A549 (cell line): ENCODE results near the gene GRID1. TPM values are rescaled to one million over a fixed set of nuclear protein-coding genes. Genes with fewer than 3 reads are reported as not detected.

ENCODE experiments used
- ATAC-seq, 2 experiments: fragments of 200-7000 bp in 1 of 2; fragments of >200 bp in 1 of 2; cut with Nextera tagmentation in 1 of 2; cut with Tn5 transposase in 1 of 2; 3 replicates each; pipeline versions ENCODE4 v1.8.0 to v1.9.1; 2018 to 2020; ENCODE audit warnings: mild to moderate bottlenecking in 1 of 2, moderate library complexity in 1 of 2
- CTCF ChIA-PET: fragments of 300-600 bp; sonication (Branson Sonifier 250); formaldehyde crosslinking; extraction: SDS; loops from one replicate; lab custom pipeline; 2021; ENCODE audit warnings: antibody characterized with exemption, inconsistent platforms; lab: Yijun Ruan, JAX
- POLR2A ChIA-PET: fragments of 350-600 bp; formaldehyde crosslinking; extraction: SDS; loops from one replicate; lab custom pipeline; 2021; ENCODE audit warnings: antibody characterized with exemption, inconsistent platforms; lab: Yijun Ruan, JAX
- DNase-seq, 2 experiments: peaks; one replicate each; pipeline versions ENCODE4 v3.0.0 to v3.0.0-alpha.2; 2011 to 2016; ENCODE audit warnings: low read depth in 1 of 2, low spot score in 1 of 2
- FAIRE-seq: peaks from 2 replicates; lab custom pipeline; 2011; peaks lifted over from hg19 to GRCh38; lab: Jason Lieb, UNC
- H3K27ac ChIP-seq, 2 experiments: fragments of >200 bp; sonication (Bioruptor Twin); formaldehyde crosslinking; 3 replicates each; pipeline ENCODE4 v1.5.1; 2016 to 2017
- H3K4me1 ChIP-seq: fragments of >200 bp; sonication (Bioruptor Twin); formaldehyde crosslinking; 3 replicates; pipeline ENCODE4 v1.6.1; 2016
- H3K4me2 ChIP-seq: fragments of >200 bp; sonication (Bioruptor Twin); formaldehyde crosslinking; 3 replicates; pipeline ENCODE4 v1.6.1; 2016
- H3K4me3 ChIP-seq: fragments of >200 bp; sonication (Bioruptor Twin); formaldehyde crosslinking; 3 replicates; pipeline ENCODE4 v1.5.1; 2016
- H3K9me3 ChIP-seq: fragments of >200 bp; sonication (Bioruptor Twin); formaldehyde crosslinking; 3 replicates; pipeline ENCODE4 v1.6.1; 2016
- CBX8 ChIP-seq: fragments of 200-600 bp; sonication (generic); IDR thresholded peaks from 2 replicates; pipeline ENCODE4 v1.6.1; 2016
- EHMT2 ChIP-seq: fragments of 200-600 bp; sonication (generic); IDR thresholded peaks from 2 replicates; pipeline ENCODE4 v1.6.1; 2016; ENCODE audit warnings: antibody characterized with exemption, low read depth, mild to moderate bottlenecking, moderate library complexity
- EP300 ChIP-seq, 2 experiments: fragments of >200 bp; sonication (Bioruptor Twin); formaldehyde crosslinking; IDR thresholded peaks; 2 replicates in 1 of 2; 3 replicates in 1 of 2; pipeline ENCODE4 v1.6.1; 2016 to 2017
- HDAC2 ChIP-seq: fragments of 200-600 bp; sonication (generic); IDR thresholded peaks from 2 replicates; pipeline ENCODE4 v1.6.1; 2016
- HMGXB4 ChIP-seq: fragments of 250-450 bp; sonication (Bioruptor Pico); IDR thresholded peaks from 2 replicates; pipeline ENCODE4 v1.5.0; 2021; ENCODE audit warnings: mild to moderate bottlenecking, moderate library complexity, borderline replicate concordance
- HOXB13 ChIP-seq: fragments of 250-450 bp; sonication (Bioruptor Pico); IDR thresholded peaks from 2 replicates; pipeline ENCODE4 v1.5.0; 2020; ENCODE audit warnings: low read depth, mild to moderate bottlenecking, moderate library complexity
- JUN ChIP-seq, 2 experiments: fragments of >200 bp; sonication (Bioruptor Twin); formaldehyde crosslinking; IDR thresholded peaks; 2 replicates in 1 of 2; 3 replicates in 1 of 2; pipeline ENCODE4 v1.6.1; 2016 to 2017
- JUNB ChIP-seq: fragments of >200 bp; sonication (Bioruptor Twin); formaldehyde crosslinking; IDR thresholded peaks from 2 replicates; pipeline ENCODE4 v1.6.1; 2016
- KDM1A ChIP-seq: fragments of 200-600 bp; sonication (generic); IDR thresholded peaks from 2 replicates; pipeline ENCODE4 v1.6.1; 2016; ENCODE audit warnings: low read depth, mild to moderate bottlenecking
- MYC ChIP-seq: IDR thresholded peaks from 2 replicates; pipeline ENCODE4 v1.6.1; 2012; ENCODE audit warnings: mild to moderate bottlenecking, inconsistent platforms, low read length, improper control_type of control experiment, borderline replicate concordance
- RAD21 ChIP-seq, 2 experiments: fragments of >200 bp in 1 of 2; sonication (Bioruptor Twin) in 1 of 2; formaldehyde crosslinking in 1 of 2; IDR thresholded peaks in 1 of 2; conservative IDR thresholded peaks in 1 of 2; 2 replicates in 1 of 2; 3 replicates in 1 of 2; pipeline ENCODE4 v1.6.1; 2012 to 2018; ENCODE audit warnings: inconsistent platforms in 1 of 2
- SMC3 ChIP-seq: fragments of >200 bp; sonication (Bioruptor Twin); formaldehyde crosslinking; IDR thresholded peaks from 3 replicates; pipeline ENCODE4 v1.6.1; 2018; ENCODE audit warnings: inconsistent platforms
- ZSCAN20 ChIP-seq: fragments of 250-450 bp; sonication (Bioruptor Pico); IDR thresholded peaks from 2 replicates; pipeline ENCODE4 v1.8.0; 2022; ENCODE audit warnings: mild to moderate bottlenecking, moderate library complexity
- WGBS: methylation state at CpG from one replicate; pipeline ENCODE4 v1.1.6; 2017; ENCODE audit errors: missing lambda C conversion rate; 5-methylcytosine and 5-hydroxymethylcytosine counted together
- polyA plus RNA-seq, 4 experiments: library from polyadenylated mRNA; depleted of rRNA in 3 of 4; stranded (reverse); fragments of >200 nt; fragmentation: RNase III in 1 of 4; extraction: RNeasy Plus Mini Kit Qiagen cat#74134 plus additional on column Dnase treatment in 1 of 4; gene quantifications; 2 replicates in 3 of 4; 3 replicates in 1 of 4; pipeline ENCODE4 v1.2.3, GENCODE V29; 2011 to 2017
- TF ChIP-seq, protein P1 (sequence below): fragments of >200 bp; sonication (Bioruptor Twin); formaldehyde crosslinking; IDR thresholded peaks from 3 replicates; pipeline ENCODE4 v1.5.1; 2016
- TF ChIP-seq, protein P2 (sequence below): IDR thresholded peaks from 2 replicates; pipeline ENCODE4 v1.6.1; 2012
- TF ChIP-seq, protein P3 (sequence below): fragments of 200-600 bp; sonication (generic); IDR thresholded peaks from 2 replicates; pipeline ENCODE4 v1.6.1; 2016; ENCODE audit warnings: antibody characterized with exemption, mild to moderate bottlenecking, moderate library complexity

Gene GRID1
- polyA plus RNA-seq, 2 of the 4 experiments (the other 2 are of a cell fraction) = 0.14 to 0.30 TPM

GRCh38 chr10:86178401-86179152 lies 188.0 kb downstream of the GRID1 start:
- Histone ChIP-seq H3K27ac (no peak overlapping the region), H3K9me3 (no peaks in the 10 kb centered on the region), H3K4me2 (no peak overlapping the region), H3K4me1 (no peaks in the 10 kb centered on the region), H3K4me3 (no peak overlapping the region)
- ATAC-seq (peak; percentile 83 to 96), FAIRE-seq (no peak), DNase-seq (peak; percentile 44 to 58)
- POLR2A ChIA-PET = no interaction called here
- CTCF ChIA-PET = interaction anchor here (0.9 to 1.9 kb wide), 3 partner anchors 15 to 183 kb away, joined by 3 to 5 read pairs (median 4); no protein-coding TSS in a partner anchor
- TF ChIP-seq, protein P1, sequence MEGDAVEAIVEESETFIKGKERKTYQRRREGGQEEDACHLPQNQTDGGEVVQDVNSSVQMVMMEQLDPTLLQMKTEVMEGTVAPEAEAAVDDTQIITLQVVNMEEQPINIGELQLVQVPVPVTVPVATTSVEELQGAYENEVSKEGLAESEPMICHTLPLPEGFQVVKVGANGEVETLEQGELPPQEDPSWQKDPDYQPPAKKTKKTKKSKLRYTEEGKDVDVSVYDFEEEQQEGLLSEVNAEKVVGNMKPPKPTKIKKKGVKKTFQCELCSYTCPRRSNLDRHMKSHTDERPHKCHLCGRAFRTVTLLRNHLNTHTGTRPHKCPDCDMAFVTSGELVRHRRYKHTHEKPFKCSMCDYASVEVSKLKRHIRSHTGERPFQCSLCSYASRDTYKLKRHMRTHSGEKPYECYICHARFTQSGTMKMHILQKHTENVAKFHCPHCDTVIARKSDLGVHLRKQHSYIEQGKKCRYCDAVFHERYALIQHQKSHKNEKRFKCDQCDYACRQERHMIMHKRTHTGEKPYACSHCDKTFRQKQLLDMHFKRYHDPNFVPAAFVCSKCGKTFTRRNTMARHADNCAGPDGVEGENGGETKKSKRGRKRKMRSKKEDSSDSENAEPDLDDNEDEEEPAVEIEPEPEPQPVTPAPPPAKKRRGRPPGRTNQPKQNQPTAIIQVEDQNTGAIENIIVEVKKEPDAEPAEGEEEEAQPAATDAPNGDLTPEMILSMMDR = peak; percentile 26; the same call in 2 of the 3 replicates
- TF ChIP-seq, protein P2, sequence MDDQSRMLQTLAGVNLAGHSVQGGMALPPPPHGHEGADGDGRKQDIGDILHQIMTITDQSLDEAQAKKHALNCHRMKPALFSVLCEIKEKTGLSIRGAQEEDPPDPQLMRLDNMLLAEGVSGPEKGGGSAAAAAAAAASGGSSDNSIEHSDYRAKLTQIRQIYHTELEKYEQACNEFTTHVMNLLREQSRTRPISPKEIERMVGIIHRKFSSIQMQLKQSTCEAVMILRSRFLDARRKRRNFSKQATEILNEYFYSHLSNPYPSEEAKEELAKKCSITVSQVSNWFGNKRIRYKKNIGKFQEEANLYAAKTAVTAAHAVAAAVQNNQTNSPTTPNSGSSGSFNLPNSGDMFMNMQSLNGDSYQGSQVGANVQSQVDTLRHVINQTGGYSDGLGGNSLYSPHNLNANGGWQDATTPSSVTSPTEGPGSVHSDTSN = no peak
- TF ChIP-seq HDAC2 (no peak), EP300 (IDR thresholded peaks at IDR 0.05) (no peak), CBX8 (no peak), SMC3 (peak; percentile 18; the same call in 1 of the 3 replicates), MYC (no peak), JUNB (no peak), RAD21 (conservative IDR thresholded peaks at IDR 0.05 in 1 of 2, IDR thresholded peaks at IDR 0.05 in 1 of 2) (peak in 1 of 2 experiments; percentile 45; a peak in 2 of 5 replicates)
- TF ChIP-seq, protein P3, sequence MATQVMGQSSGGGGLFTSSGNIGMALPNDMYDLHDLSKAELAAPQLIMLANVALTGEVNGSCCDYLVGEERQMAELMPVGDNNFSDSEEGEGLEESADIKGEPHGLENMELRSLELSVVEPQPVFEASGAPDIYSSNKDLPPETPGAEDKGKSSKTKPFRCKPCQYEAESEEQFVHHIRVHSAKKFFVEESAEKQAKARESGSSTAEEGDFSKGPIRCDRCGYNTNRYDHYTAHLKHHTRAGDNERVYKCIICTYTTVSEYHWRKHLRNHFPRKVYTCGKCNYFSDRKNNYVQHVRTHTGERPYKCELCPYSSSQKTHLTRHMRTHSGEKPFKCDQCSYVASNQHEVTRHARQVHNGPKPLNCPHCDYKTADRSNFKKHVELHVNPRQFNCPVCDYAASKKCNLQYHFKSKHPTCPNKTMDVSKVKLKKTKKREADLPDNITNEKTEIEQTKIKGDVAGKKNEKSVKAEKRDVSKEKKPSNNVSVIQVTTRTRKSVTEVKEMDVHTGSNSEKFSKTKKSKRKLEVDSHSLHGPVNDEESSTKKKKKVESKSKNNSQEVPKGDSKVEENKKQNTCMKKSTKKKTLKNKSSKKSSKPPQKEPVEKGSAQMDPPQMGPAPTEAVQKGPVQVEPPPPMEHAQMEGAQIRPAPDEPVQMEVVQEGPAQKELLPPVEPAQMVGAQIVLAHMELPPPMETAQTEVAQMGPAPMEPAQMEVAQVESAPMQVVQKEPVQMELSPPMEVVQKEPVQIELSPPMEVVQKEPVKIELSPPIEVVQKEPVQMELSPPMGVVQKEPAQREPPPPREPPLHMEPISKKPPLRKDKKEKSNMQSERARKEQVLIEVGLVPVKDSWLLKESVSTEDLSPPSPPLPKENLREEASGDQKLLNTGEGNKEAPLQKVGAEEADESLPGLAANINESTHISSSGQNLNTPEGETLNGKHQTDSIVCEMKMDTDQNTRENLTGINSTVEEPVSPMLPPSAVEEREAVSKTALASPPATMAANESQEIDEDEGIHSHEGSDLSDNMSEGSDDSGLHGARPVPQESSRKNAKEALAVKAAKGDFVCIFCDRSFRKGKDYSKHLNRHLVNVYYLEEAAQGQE = no peak
- TF ChIP-seq, all 56 proteins: peak for 3
- WGBS = 32% methylated on average over 11 of the region's 11 CpGs

GRCh38 chr10:86177537-86178155 lies 188.9 kb downstream of the GRID1 start:
- 0 out of 6 replicates have a peak, but pooled peaks of 1 of the 2 experiments have one; percentile 20 for ATAC-seq
- CTCF ChIA-PET = interaction anchor here (0.9 kb wide), 1 partner anchor 184 kb away, joined by 3 read pairs; no protein-coding TSS in a partner anchor
- no peak overlapping the region for H3K4me2 ChIP-seq
- no peak for FAIRE-seq
- H3K4me3 ChIP-seq = no peak overlapping the region
- POLR2A ChIA-PET = no interaction called here
- TF ChIP-seq JUNB (no peak), HOXB13 (CRISPR knock-in tag) (no peak), EHMT2 (no peak), JUN (IDR thresholded peaks at IDR 0.05) (no peak), MYC (no peak), KDM1A (no peak), HMGXB4 (CRISPR knock-in tag) (no peak), CBX8 (no peak), ZSCAN20 (CRISPR knock-in tag) (no peak)
- TF ChIP-seq, all 56 proteins: peak for 0
- Histone ChIP-seq H3K9me3 (no peaks in the 10 kb centered on the region), H3K4me1 (no peaks in the 10 kb centered on the region), H3K27ac (no peak overlapping the region)
- 75% methylated on average over 11 of the region's 11 CpGs for WGBS
- DNase-seq = no peak
